B cell (primary cell): Measurements from ENCODE around the gene MLLT10. TPM values are rescaled to one million over a fixed set of nuclear protein-coding genes. Genes with fewer than 3 reads are reported as not detected.

Experiments used
- ATAC-seq: fragments of 200-7000 bp; cut with Tn5 transposase; one replicate; pipeline ENCODE4 v1.10.0; 2021; ENCODE audit warnings: low read depth, mild to moderate bottlenecking, moderate number of reproducible peaks, moderate library complexity
- CTCF ChIA-PET: fragments of 350-600 bp; sonication (Branson Sonifier 250); formaldehyde crosslinking; loops from one replicate; lab custom pipeline; 2021; ENCODE audit warnings: antibody characterized with exemption, inconsistent platforms; lab: Charles Lee
- POLR2A ChIA-PET: fragments of 350-600 bp; sonication (Branson Sonifier 250); formaldehyde crosslinking; loops from one replicate; lab custom pipeline; 2021; ENCODE audit warnings: antibody characterized with exemption; lab: Charles Lee
- DNase-seq: peaks from one replicate; pipeline ENCODE4 v3.0.0; 2013
- H2AFZ ChIP-seq: 2 replicates; pipeline ENCODE4 v1.6.1; 2012; ENCODE audit warnings: mild to moderate bottlenecking, low read depth, low read length; ENCODE audit not compliant: insufficient read depth, poor library complexity, severe bottlenecking
- H3K27ac ChIP-seq, 2 donors: 1 replicate in 1 of 2; 2 replicates in 1 of 2; pipeline ENCODE4 v1.5.1; 2012 to 2013; ENCODE audit warnings: low read length in 2 of 2, mild to moderate bottlenecking in 2 of 2, moderate library complexity in 1 of 2
- H3K27me3 ChIP-seq, 4 experiments: fragments of 200-600 bp in 1 of 4; sonication (generic) in 1 of 4; replicated peaks in 1 of 4; 1 replicate in 2 of 4; 2 replicates in 2 of 4; pipeline versions ENCODE4 v1.6.1 to v1.7.0; 2013 to 2016; ENCODE audit warnings: low read length in 3 of 4, mild to moderate bottlenecking in 2 of 4, mixed read lengths in 1 of 4, moderate library complexity in 1 of 4; ENCODE audit not compliant: insufficient read depth in 4 of 4, control insufficient read depth in 3 of 4; ENCODE audit errors: control extremely low read depth in 1 of 4
- H3K36me3 ChIP-seq, 2 experiments: replicated peaks in 1 of 2; 1 replicate in 1 of 2; 2 replicates in 1 of 2; pipeline versions ENCODE4 v1.6.1 to v1.7.1; 2013; ENCODE audit warnings: low read length in 1 of 2; ENCODE audit not compliant: insufficient read depth in 2 of 2, control insufficient read depth in 1 of 2; ENCODE audit errors: control extremely low read depth in 1 of 2, extremely low read depth in 1 of 2
- H3K4me1 ChIP-seq, 2 donors: fragments of 200-600 bp in 1 of 2; sonication (generic) in 1 of 2; 1 replicate in 1 of 2; 2 replicates in 1 of 2; pipeline versions ENCODE4 v1.5.1 to v1.6.1; 2013 to 2017; ENCODE audit warnings: low read length in 2 of 2; ENCODE audit not compliant: control insufficient read depth in 2 of 2, insufficient read depth in 2 of 2
- H3K4me2 ChIP-seq: replicated peaks from 2 replicates; pipeline ENCODE3; 2012; ENCODE audit warnings: mild to moderate bottlenecking, low read depth, low read length; ENCODE audit not compliant: poor library complexity, severe bottlenecking
- H3K4me3 ChIP-seq, 5 experiments: fragments of 200-600 bp in 1 of 5; sonication (generic) in 1 of 5; 1 replicate in 3 of 5; 2 replicates in 2 of 5; pipeline versions ENCODE4 v1.5.1 to v1.7.0; 2011 to 2016; ENCODE audit warnings: low read length in 4 of 5, mild to moderate bottlenecking in 4 of 5, low read depth in 2 of 5, control low read depth in 1 of 5, moderate library complexity in 1 of 5; ENCODE audit not compliant: insufficient read depth in 1 of 5; ENCODE audit errors: control extremely low read depth in 1 of 5, extremely low read depth in 1 of 5
- H3K79me2 ChIP-seq: fragments of 200-600 bp; sonication (generic); one replicate; pipeline ENCODE4 v1.6.0; 2016; ENCODE audit warnings: low read length; ENCODE audit not compliant: control insufficient read depth, insufficient read depth
- H3K9ac ChIP-seq: fragments of 200-600 bp; sonication (generic); 2 replicates; pipeline ENCODE4 v1.6.1; 2017; ENCODE audit warnings: mild to moderate bottlenecking, low read length, moderate library complexity
- H3K9me3 ChIP-seq, 3 donors: one replicate each; pipeline versions ENCODE4 v1.6.1 to v1.7.1; 2013; ENCODE audit warnings: low read length in 2 of 3; ENCODE audit not compliant: control insufficient read depth in 2 of 3, insufficient read depth in 1 of 3; ENCODE audit errors: control extremely low read depth in 1 of 3
- H4K20me1 ChIP-seq: 2 replicates; pipeline ENCODE4 v1.6.0; 2012; ENCODE audit warnings: mild to moderate bottlenecking, low read length; ENCODE audit not compliant: insufficient read depth, control insufficient read depth, poor library complexity, severe bottlenecking
- H3K27ac Mint-ChIP-seq: one replicate; pipeline ENCODE4 v1.8.0; 2021; ENCODE audit warnings: mixed read lengths
- H3K27me3 Mint-ChIP-seq: one replicate; pipeline ENCODE4 v1.8.0; 2021; ENCODE audit warnings: mixed read lengths
- H3K4me1 Mint-ChIP-seq: one replicate; pipeline ENCODE4 v1.8.0; 2021; ENCODE audit warnings: mixed read lengths
- H3K4me3 Mint-ChIP-seq: one replicate; pipeline ENCODE4 v1.8.0; 2021; ENCODE audit warnings: mixed read lengths
- H3K9me3 Mint-ChIP-seq: one replicate; pipeline ENCODE4 v1.8.0; 2022; ENCODE audit warnings: mixed read lengths; ENCODE audit not compliant: insufficient read depth
- CTCF ChIP-seq: fragments of 200-600 bp; IDR thresholded peaks from one replicate; pipeline ENCODE4 v1.8.0; 2022; ENCODE audit warnings: antibody characterized with exemption, mild to moderate bottlenecking
- EZH2 ChIP-seq: IDR thresholded peaks from 2 replicates; pipeline ENCODE4 v1.6.1; 2012; ENCODE audit warnings: borderline replicate concordance, low read depth, mild to moderate bottlenecking, moderate library complexity, low read length; ENCODE audit not compliant: insufficient read depth, poor library complexity, severe bottlenecking
- WGBS: methylation state at CpG from one replicate; pipeline ENCODE4 v1.1.5; 2013; ENCODE audit warnings: missing lambda C conversion rate; ENCODE audit not compliant: insufficient coverage; 5-methylcytosine and 5-hydroxymethylcytosine counted together
- intact Hi-C: fragments of 100-400 bp; cut with micrococcal nuclease; formaldehyde crosslinking; loops from one replicate; pipeline ENCODE4 v1.10.0; 2022
- polyA plus RNA-seq: library from polyadenylated mRNA; depleted of rRNA; stranded (reverse); fragments of >200 nt; gene quantifications from 2 replicates; pipeline ENCODE4 v1.2.3, GENCODE V29; 2012
- total RNA-seq, 2 donors: library from RNA; stranded (reverse); fragments of 120-200 nt in 1 of 2; gene quantifications; 1 replicate in 1 of 2; 2 replicates in 1 of 2; pipeline versions ENCODE4 v1.2.3 to v1.2.4, GENCODE V29; 2013 to 2022

Gene MLLT10
- total and polyA plus RNA-seq, 2 donors (not counting 1 experiment from before 2014, with no cell fraction given), result 21.7 to 70.5 TPM

DNA sequence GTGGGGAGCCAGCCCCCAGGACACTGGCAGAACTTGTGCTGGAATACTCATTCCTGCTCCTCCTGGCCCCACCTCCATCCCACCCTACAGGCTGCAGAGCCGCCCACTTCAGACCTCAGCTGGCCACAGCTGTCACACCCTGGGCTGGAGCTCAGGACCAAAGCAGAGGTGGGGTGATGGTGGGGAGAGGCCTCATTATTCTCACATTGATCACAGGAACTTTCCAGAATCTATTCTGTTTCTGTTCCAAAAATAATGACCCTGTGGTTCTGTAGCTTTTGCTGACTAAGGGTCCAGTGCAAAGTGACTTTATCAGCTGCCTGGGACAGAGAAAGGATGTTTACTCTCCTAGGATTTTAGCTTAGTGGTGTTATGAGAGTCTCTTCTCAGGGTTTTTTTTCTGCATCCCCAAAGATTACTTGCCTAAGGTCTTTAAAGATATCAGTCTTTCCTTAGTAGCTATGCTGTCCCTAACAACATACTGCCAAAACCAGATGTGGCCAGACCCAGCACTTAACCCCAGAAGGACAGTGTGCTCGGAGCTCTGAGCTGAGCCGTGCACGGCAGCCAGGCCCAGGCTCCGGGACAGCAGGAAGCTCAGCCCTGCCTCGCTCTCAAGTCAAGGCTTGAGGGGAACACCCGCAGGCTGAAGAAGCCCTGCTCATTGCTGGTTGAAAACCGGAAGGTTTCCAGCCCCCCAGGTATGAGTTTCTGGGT, 223.3 kb downstream of the MLLT10 start:
- intact Hi-C loops, result no loop called here
- TF ChIP-seq CTCF (no peak), EZH2 (no peak)
- Mint-ChIP-seq H3K4me1 (no peaks in the 10 kb centered on the region), H3K4me3 (no peak overlapping the region), H3K27ac (no peak overlapping the region), H3K9me3 (no peaks in the 10 kb centered on the region), H3K27me3 (no peaks in the 10 kb centered on the region)
- no peak overlapping the region for H3K4me3 ChIP-seq
- WGBS, result 99% methylated on average over 7 of the region's 8 CpGs
- H3K79me2 ChIP-seq, result no peaks in the 10 kb centered on the region
- no peaks in the 10 kb centered on the region for H3K27me3 ChIP-seq
- H3K4me1 ChIP-seq, result no peaks in the 10 kb centered on the region
- CTCF ChIA-PET, result no interaction called here
- no peak overlapping the region for H3K4me2 ChIP-seq
- H3K36me3 ChIP-seq, result peaks cover 0 to 5% of the 10 kb centered on the region in 2 experiments
- H3K9ac ChIP-seq, result no peak overlapping the region
- H3K27ac ChIP-seq, result no peak overlapping the region
- POLR2A ChIA-PET, result no interaction called here
- DNase-seq (no peak), ATAC-seq (no peak)
- peaks cover 0 to 3% (median 0%) of the 10 kb centered on the region in 3 donors for H3K9me3 ChIP-seq
- no peaks in the 10 kb centered on the region for H4K20me1 ChIP-seq
- H2AFZ ChIP-seq, result no peak overlapping the region

- no peak overlapping the region for H3K27ac Mint-ChIP-seq
- DNase-seq (no peak), ATAC-seq (no peak)
- Histone ChIP-seq H3K4me2 (no peak overlapping the region), H3K27ac (no peak overlapping the region), H3K4me3 (no peak overlapping the region), H3K9ac (no peak overlapping the region), H3K27me3 (no peaks in the 10 kb centered on the region), H3K4me1 (no peaks in the 10 kb centered on the region), H3K36me3 (peaks cover 0 to 5% of the 10 kb centered on the region in 2 experiments), H3K79me2 (no peaks in the 10 kb centered on the region), H2AFZ (no peak overlapping the region), H3K9me3 (peaks cover 0 to 3% (median 0%) of the 10 kb centered on the region in 3 donors), H4K20me1 (no peaks in the 10 kb centered on the region)
- CTCF ChIA-PET, result no interaction called here
- no peak overlapping the region for H3K4me3 Mint-ChIP-seq
- POLR2A ChIA-PET, result no interaction called here
- TF ChIP-seq CTCF (no peak), EZH2 (no peak)
- intact Hi-C loops, result no loop called here
- no peaks in the 10 kb centered on the region for H3K9me3 Mint-ChIP-seq
- no peaks in the 10 kb centered on the region for H3K4me1 Mint-ChIP-seq
- 97% methylated on average over 14 of the region's 14 CpGs for WGBS
- H3K27me3 Mint-ChIP-seq, result no peaks in the 10 kb centered on the region
These were observed 224.2 kb downstream of the MLLT10 start for GRCh38 chr10:21758239-21758638.
